Activated CD4-positive, CD25-positive, alpha-beta regulatory T cell treated with anti-CD3 and anti-CD28 coated beads, Interleukin-2, amount 50 U/mL, for 72 hours (primary cell): ENCODE measurements around the gene C1QC.

Experiments used
- DNase-seq: peaks from one replicate; pipeline ENCODE4 v3.0.0; 2021

C1QC gene

DNA sequence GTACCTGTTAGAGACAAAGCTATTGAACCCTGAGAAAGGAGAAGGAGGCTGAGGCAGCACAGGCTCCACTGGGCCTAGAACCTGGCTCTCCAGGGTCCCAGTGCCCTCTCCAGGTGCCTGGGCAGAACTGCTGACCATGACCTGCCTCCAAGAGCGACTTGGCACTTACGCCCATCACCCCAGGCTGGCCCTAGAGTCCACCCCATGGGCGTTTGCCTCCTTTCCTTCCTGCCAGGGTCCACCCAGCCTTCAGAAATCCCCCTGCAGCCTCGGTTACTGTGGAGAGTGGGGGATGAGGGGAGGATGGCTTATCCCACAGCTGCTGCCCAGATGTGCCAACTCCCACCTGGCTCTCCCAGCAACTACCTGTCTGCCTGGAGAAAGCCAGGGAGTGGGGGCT, 21.7 kb upstream of the C1QC start:
- no peak for DNase-seq

- DNase-seq, result no peak
Measured at GRCh38 chr1:22625262-22625925, 18.0 kb upstream of the C1QC start.

DNA sequence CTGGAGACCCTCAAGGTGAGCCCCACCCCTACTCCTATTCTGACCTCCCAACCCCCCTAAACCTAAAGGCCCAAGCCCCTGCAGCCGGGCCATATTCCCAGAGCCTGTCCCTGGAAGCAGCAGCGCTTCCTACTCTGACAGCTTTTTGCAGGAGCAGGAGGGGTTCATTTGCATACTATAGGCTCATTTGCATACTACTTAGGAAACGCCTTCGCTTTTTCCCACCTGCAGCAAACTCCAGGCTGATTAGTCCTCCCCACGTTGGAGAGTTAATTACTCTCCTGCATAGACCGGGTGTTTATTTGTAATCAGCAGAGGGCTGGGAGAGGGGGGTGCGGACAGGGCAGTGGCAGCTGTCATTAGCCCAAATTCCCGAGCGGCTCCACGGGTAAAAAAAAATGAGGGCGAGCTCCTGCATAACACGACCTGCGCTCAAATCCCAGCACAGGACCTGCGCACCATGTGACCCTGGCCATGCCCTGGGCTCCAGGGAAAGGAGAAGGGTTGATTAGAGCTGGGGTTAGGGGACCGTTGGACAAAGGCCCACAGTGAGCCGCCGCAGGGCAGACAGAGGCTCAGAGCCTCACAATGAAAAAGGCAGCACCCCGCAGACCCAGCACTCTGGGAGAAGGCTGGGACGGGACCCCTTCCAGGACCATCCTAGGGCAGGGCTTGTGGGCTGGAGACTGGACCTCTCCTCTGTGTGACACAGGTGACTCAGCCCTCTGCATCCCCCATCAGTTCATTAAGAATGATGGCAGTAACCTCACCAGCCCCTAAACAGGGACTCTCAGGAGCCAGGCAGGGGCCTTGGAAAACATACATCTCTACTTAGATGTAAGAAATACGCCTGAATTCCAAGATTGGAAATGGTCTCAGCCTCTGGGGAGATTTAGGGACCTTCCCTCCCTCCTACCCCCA, 16.9 kb upstream of the C1QC start:
- DNase-seq, result no peak

DNA sequence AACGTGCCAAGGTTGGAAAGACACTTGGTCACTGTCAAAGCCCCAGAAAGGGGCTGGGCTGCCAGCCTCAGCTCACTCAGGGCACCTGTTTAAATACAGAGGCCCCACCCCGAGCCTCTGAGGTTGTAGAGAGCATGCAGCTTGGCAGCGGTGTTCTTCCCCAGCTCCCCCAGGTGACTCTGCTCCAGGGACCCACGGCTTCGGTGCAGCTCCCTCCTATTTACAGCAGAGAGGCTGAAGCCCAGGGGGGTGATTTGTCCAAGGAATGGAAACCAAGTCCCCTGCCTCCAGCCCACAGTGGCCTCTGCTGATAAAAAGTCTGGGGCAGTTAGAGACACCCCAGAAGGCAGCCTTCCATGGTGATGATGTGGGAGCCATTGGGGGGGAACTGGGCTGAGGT, 16.1 kb upstream of the C1QC start:
- DNase-seq, result no peak

GRCh38 chr1:22628698-22629444, 14.6 kb upstream of the C1QC start:
- DNase-seq, result no peak

- no peak for DNase-seq
Measured at GRCh38 chr1:22629886-22630285, 13.5 kb upstream of the C1QC start.

- no peak for DNase-seq
Measured at GRCh38 chr1:22633697-22634463, 9.6 kb upstream of the C1QC start.

- DNase-seq, result no peak
Measured at GRCh38 chr1:22635436-22635835, 8.0 kb upstream of the C1QC start.

DNA sequence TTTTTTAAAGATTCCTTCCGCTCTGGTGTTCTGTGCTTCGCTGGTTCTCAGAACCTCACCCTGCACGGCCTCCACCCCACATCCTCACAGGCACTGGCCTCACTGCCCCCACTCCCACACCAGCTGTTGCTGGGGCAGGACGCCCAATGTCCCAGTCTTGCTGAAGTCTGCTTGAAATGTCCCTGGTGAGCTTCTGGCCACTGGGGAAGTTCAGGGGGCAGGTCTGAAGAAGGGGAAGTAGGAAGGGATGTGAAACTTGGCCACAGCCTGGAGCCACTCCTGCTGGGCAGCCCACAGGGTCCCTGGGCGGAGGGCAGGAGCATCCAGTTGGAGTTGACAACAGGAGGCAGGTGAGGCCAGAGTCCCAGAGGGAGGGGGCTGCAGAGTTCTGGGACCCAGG, 7.1 kb upstream of the C1QC start, which contains the start of gene C1QA:
Gene C1QA (plus strand): TSS at position 276 of the 400 bp plus-strand sequence. CDS start 989 bp downstream, outside the sequence.
- DNase-seq, result no peak

DNA sequence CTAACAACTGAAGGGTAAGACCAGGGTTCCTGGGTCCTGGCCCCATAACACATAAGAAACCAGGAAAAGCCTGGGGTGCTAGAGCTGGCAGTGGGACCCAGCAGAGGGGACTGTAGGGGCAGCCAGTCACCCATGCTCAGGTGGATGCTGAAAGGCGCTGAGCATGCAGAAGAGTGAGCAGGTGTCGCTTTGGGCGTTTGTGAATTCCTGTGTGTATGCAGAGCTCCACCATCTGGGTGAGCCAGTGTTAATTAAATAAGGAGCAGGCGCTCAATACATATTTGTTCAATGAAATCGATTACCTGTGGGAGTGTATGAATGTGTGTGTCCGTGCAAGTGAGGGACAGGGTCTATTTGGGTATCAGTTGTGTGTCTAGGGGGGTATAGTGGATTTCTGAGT, 6.5 kb upstream of the C1QC start:
- DNase-seq, result no peak

- no peak for DNase-seq
Measured at GRCh38 chr1:22637907-22638445, 5.5 kb upstream of the C1QC start.

- DNase-seq, result no peak
Measured at GRCh38 chr1:22638476-22639234, 4.8 kb upstream of the C1QC start.

GRCh38 chr1:22639286-22639685, 4.1 kb upstream of the C1QC start:
- no peak for DNase-seq

DNA sequence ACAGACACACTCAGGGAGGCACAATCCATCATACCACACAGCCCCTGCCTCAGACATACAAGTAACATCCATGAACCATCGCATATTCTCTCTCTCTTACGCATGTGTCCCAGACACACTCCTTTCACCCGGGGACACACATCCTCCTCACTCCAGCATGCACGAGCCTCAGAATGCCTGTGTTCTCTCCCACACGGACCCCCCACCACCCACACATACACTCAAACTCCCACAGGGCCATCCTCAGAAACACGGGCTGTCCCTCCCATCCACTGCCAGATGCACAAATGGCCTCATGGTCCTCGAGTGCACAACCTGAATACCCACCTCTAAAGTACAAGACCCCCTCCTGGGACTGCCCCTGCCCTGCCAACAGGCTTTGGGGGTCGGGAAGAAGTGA, 2.2 kb upstream of the C1QC start:
- DNase-seq, result no peak

DNA sequence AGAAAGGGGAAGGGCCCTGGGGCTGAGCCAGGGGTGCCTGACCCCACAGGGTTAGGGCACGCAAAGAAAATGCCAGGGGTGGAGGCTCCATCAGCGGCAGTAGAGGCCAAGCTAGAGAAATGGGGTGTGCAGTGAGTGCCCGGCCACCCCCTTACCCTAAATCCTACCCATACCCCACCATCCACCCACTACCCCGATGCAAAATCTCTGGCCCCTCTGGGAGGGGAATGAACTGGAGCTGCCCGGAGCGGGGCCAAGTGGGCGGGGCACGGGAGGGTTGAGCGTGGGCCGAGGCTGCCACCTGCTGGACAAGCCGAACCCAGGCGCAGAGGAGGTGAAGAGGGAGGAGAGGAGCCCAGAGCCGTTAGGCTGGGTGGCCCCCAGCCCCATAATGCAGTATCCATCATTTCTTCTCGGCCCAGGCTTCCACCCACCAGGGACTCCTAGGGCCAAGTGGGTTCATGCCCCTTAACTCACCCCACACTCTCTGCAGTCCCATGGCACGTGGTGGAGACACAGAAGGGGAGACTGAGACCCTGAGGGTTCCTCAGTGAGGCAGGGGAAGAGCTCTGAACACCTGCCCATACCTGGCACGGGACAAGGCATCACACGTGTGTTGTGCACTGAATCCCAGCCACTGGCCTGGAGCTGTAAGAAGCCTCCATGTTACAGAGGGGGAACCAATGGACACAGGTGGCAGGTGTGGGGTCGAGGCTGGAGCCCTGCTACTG, 1.4 kb upstream of the C1QC start:
- peak; percentile 77 for DNase-seq

- DNase-seq, result no peak
Measured at GRCh38 chr1:22643928-22644327, 495 bp downstream of the C1QC start.

DNA sequence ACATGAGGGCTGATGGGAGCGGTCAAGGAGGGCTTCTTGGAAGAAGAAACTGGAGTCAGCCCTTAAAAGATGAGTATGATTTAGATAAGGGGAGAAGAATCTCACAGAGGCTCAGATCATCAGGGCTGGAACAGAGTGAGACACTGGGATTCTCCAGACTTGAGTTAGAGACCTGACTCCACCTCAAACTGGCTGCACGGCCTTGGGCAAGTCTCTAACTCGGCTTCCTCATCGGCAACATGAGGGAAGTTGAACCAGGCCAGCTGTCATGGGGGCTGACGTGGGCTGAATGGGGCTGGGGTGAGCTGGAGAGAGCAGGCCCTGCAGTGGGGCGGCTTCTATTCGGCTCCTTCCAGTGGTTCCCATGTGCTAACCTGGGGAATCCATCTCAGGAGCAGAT, 2.5 kb downstream of the C1QC start:
- no peak for DNase-seq

GRCh38 chr1:22646384-22646783, 3.0 kb downstream of the C1QC start:
- no peak for DNase-seq

- DNase-seq, result no peak
Measured at GRCh38 chr1:22650089-22650693, 6.8 kb downstream of the C1QC start.
